Measurements from ENCODE around the gene TBX21.

GRCh38 chr17:47704736-47705135 is 28.3 kb upstream of the TBX21 start:
- TF ChIP-seq POLR2A (IDR thresholded peaks at IDR 0.05): no peak
- TF ChIP-seq CTCF (IDR thresholded peaks at IDR 0.05): no peak
- no peak for TF ChIP-seq POLR2AphosphoS5 (IDR thresholded peaks at IDR 0.05)

Data from sigmoid colon (tissue), 4 donors.